ENCODE data around the gene EPHB6. TPM values are rescaled to one million over a fixed set of nuclear protein-coding genes. Genes with fewer than 3 reads are reported as not detected.
A peak's percentile ranks its signal among the peaks of the same experiment; 100 is the strongest.

Gene EPHB6
- total RNA-seq, 1 experiment from 2014 or later = 39.2 TPM

- H3K79me2 ChIP-seq (ENCODE audit: low read depth) = no peaks in the 10 kb centered on the region
- H3K4me1 ChIP-seq (replicated peaks; ENCODE audit: insufficient read depth) = peaks cover 19% of the 10 kb centered on the region
- H3K9me2 ChIP-seq (ENCODE audit: insufficient read depth) = no peaks in the 10 kb centered on the region
- TF ChIP-seq CTCF (conservative IDR thresholded peaks at IDR 0.05) (no peak), EZH2 (IDR thresholded peaks at IDR 0.05; ENCODE audit: low read depth) (no peak)
- no peak overlapping the region for H3K4me2 ChIP-seq
- ChIA-PET CTCF (interaction anchor here (0.6 kb wide), 1 partner anchor 336 kb away, joined by 3 read pairs; no protein-coding TSS in a partner anchor), POLR2A (ENCODE audit: unreplicated experiment) (no interaction called here)
- H3K9me3 ChIP-seq (ENCODE audit: insufficient read depth, low read depth) = no peaks in the 10 kb centered on the region
- BruUV-seq (replicated peaks) = no TSS peak
- peaks cover 5% of the 10 kb centered on the region; the same call in 1 of the 2 replicates for H3F3A ChIP-seq (ENCODE audit: insufficient read depth, low read depth)
- H3K27ac ChIP-seq = no peak overlapping the region
- no peak overlapping the region for H3K4me3 ChIP-seq
- intact Hi-C loops (cut with micrococcal nuclease; ENCODE audit: unreplicated experiment) = no loop called here
- H4K20me1 ChIP-seq (ENCODE audit: insufficient read depth) = peaks cover 3% of the 10 kb centered on the region; the same call in 1 of the 2 replicates
- H2AFZ ChIP-seq = no peak overlapping the region
- no peaks in the 10 kb centered on the region for H3K27me3 ChIP-seq (ENCODE audit: insufficient read depth, low read depth)
- no peaks in the 10 kb centered on the region for H3K36me3 ChIP-seq (ENCODE audit: low read depth)
- no peak for DNase-seq
Observed at GRCh38 chr7:142879060-142879459, 24.2 kb downstream of the EPHB6 start.

- peaks cover 33% of the 10 kb centered on the region for H3K4me1 ChIP-seq (replicated peaks; ENCODE audit: insufficient read depth)
- H3K79me2 ChIP-seq (ENCODE audit: low read depth) = no peaks in the 10 kb centered on the region
- TF ChIP-seq EZH2 (IDR thresholded peaks at IDR 0.05; ENCODE audit: low read depth) = no peak
- TF ChIP-seq CTCF (conservative IDR thresholded peaks at IDR 0.05) = peak; percentile 91
- H3K9me2 ChIP-seq (ENCODE audit: insufficient read depth) = no peaks in the 10 kb centered on the region
- no peaks in the 10 kb centered on the region for H3K36me3 ChIP-seq (ENCODE audit: low read depth)
- no peaks in the 10 kb centered on the region for H3K27me3 ChIP-seq (ENCODE audit: insufficient read depth, low read depth)
- H3K27ac ChIP-seq = no peak overlapping the region
- no TSS peak for BruUV-seq (replicated peaks)
- H3F3A ChIP-seq (ENCODE audit: insufficient read depth, low read depth) = peaks cover 5% of the 10 kb centered on the region; the same call in 1 of the 2 replicates
- intact Hi-C loops (cut with micrococcal nuclease; ENCODE audit: unreplicated experiment) = loop anchor here (1.0 to 5.0 kb wide), 5 partner anchors 58 to 504 kb away; partner anchors contain the start of genes LLCFC1 and ZYX
- ChIA-PET CTCF (interaction anchor here (0.6 to 2.8 kb wide), 8 partner anchors 8 to 122 kb away, joined by 3 to 12 read pairs (median 4); no protein-coding TSS in a partner anchor), POLR2A (ENCODE audit: unreplicated experiment) (interaction anchor here (0.6 kb wide), 1 partner anchor 18 kb away, joined by 5 read pairs; no protein-coding TSS in a partner anchor)
- H3K4me3 ChIP-seq = no peak overlapping the region
- peak overlapping the region; percentile 58 for H3K4me2 ChIP-seq
- H4K20me1 ChIP-seq (ENCODE audit: insufficient read depth) = peaks cover 3% of the 10 kb centered on the region; the same call in 1 of the 2 replicates
- H2AFZ ChIP-seq = no peak overlapping the region
- no peaks in the 10 kb centered on the region for H3K9me3 ChIP-seq (ENCODE audit: insufficient read depth, low read depth)
- peak in 1 of 2 experiments; percentile 46 for DNase-seq
Observed at GRCh38 chr7:142880876-142881505, 26.1 kb downstream of the EPHB6 start.

- intact Hi-C loops (cut with micrococcal nuclease; ENCODE audit: unreplicated experiment) = loop anchor here (1.0 to 5.0 kb wide), 6 partner anchors 27 to 504 kb away; partner anchors contain the start of genes LLCFC1 and ZYX
- H3K27ac ChIP-seq = peak overlapping the region; percentile 54
- H3K4me2 ChIP-seq = peak overlapping the region; percentile 58
- no peaks in the 10 kb centered on the region for H3K27me3 ChIP-seq (ENCODE audit: insufficient read depth, low read depth)
- no peak overlapping the region for H2AFZ ChIP-seq
- peaks cover 3% of the 10 kb centered on the region; the same call in 1 of the 2 replicates for H4K20me1 ChIP-seq (ENCODE audit: insufficient read depth)
- TF ChIP-seq CTCF (conservative IDR thresholded peaks at IDR 0.05) = no peak
- TF ChIP-seq EZH2 (IDR thresholded peaks at IDR 0.05; ENCODE audit: low read depth) = no peak
- BruUV-seq (replicated peaks) = no TSS peak
- no peaks in the 10 kb centered on the region for H3K9me2 ChIP-seq (ENCODE audit: insufficient read depth)
- H3K36me3 ChIP-seq (ENCODE audit: low read depth) = no peaks in the 10 kb centered on the region
- CTCF ChIA-PET = interaction anchor here (0.6 to 2.8 kb wide), 8 partner anchors 9 to 121 kb away, joined by 3 to 12 read pairs (median 4); no protein-coding TSS in a partner anchor
- H3F3A ChIP-seq (ENCODE audit: insufficient read depth, low read depth) = peaks cover 5% of the 10 kb centered on the region; the same call in 1 of the 2 replicates
- DNase-seq = no peak
- H3K4me3 ChIP-seq = no peak overlapping the region
- POLR2A ChIA-PET (ENCODE audit: unreplicated experiment) = interaction anchor here (0.6 kb wide), 2 partner anchors 17 to 34 kb away, joined by 3 to 5 read pairs; no protein-coding TSS in a partner anchor
- H3K9me3 ChIP-seq (ENCODE audit: insufficient read depth, low read depth) = no peaks in the 10 kb centered on the region
- H3K4me1 ChIP-seq (replicated peaks; ENCODE audit: insufficient read depth) = peaks cover 40% of the 10 kb centered on the region
- no peaks in the 10 kb centered on the region for H3K79me2 ChIP-seq (ENCODE audit: low read depth)
Observed at GRCh38 chr7:142881586-142882337, 26.9 kb downstream of the EPHB6 start.

All from PC-9 (cell line).